Activated naive CD8-positive, alpha-beta T cell treated with anti-CD3 and anti-CD28 coated beads, Interleukin-2, amount 50 U/mL, for 24 hours (primary cell): Measurements from ENCODE around the gene TULP4.
A peak's percentile ranks its signal among the peaks of the same experiment; 100 is the strongest.

Experiments
- ATAC-seq: fragments of 150-1000 bp; cut with Tn5 transposase; one replicate; pipeline ENCODE4 v1.10.0; 2021
- DNase-seq: peaks from one replicate; pipeline ENCODE4 v3.0.0; 2021
- H3K27ac Mint-ChIP-seq: one replicate; pipeline ENCODE4 v1.8.0; 2021; ENCODE audit warnings: mild to moderate bottlenecking, mixed read lengths
- H3K27me3 Mint-ChIP-seq: one replicate; pipeline ENCODE4 v1.8.0; 2021; ENCODE audit warnings: mixed read lengths
- H3K36me3 Mint-ChIP-seq: one replicate; pipeline ENCODE4 v1.8.0; 2021; ENCODE audit warnings: low read depth, mixed read lengths
- H3K4me1 Mint-ChIP-seq: one replicate; pipeline ENCODE4 v1.8.0; 2021; ENCODE audit warnings: mixed read lengths
- H3K4me3 Mint-ChIP-seq: one replicate; pipeline ENCODE4 v1.8.0; 2021; ENCODE audit warnings: mild to moderate bottlenecking, moderate library complexity, mixed read lengths
- H3K9me3 Mint-ChIP-seq: one replicate; pipeline ENCODE4 v1.8.0; 2021; ENCODE audit warnings: mixed read lengths

TULP4 gene

GRCh38 chr6:158303210-158303731 is 9.0 kb upstream of the TULP4 start:
- no peaks in the 10 kb centered on the region for H3K27me3 Mint-ChIP-seq
- H3K36me3 Mint-ChIP-seq: peaks cover 12% of the 10 kb centered on the region
- ATAC-seq: no peak
- no peak overlapping the region for H3K4me3 Mint-ChIP-seq
- H3K4me1 Mint-ChIP-seq: no peaks in the 10 kb centered on the region
- DNase-seq: no peak
- peaks cover 3% of the 10 kb centered on the region for H3K9me3 Mint-ChIP-seq
- H3K27ac Mint-ChIP-seq: no peak overlapping the region

GRCh38 chr6:158304254-158304653 is 8.0 kb upstream of the TULP4 start:
- H3K4me1 Mint-ChIP-seq: no peaks in the 10 kb centered on the region
- H3K27ac Mint-ChIP-seq: no peak overlapping the region
- H3K4me3 Mint-ChIP-seq: no peak overlapping the region
- H3K36me3 Mint-ChIP-seq: peaks cover 6% of the 10 kb centered on the region
- no peak for ATAC-seq
- no peaks in the 10 kb centered on the region for H3K9me3 Mint-ChIP-seq
- no peaks in the 10 kb centered on the region for H3K27me3 Mint-ChIP-seq
- no peak for DNase-seq

- no peaks in the 10 kb centered on the region for H3K9me3 Mint-ChIP-seq
- no peak for ATAC-seq
- H3K27me3 Mint-ChIP-seq: no peaks in the 10 kb centered on the region
These were observed 2.5 kb upstream of the TULP4 start for GRCh38 chr6:158309814-158310213.

GRCh38 chr6:158311193-158311592 is 1.1 kb upstream of the TULP4 start:
- ATAC-seq: no peak
- Mint-ChIP-seq H3K36me3 (peaks cover 38% of the 10 kb centered on the region), H3K27me3 (no peaks in the 10 kb centered on the region), H3K27ac (no peak overlapping the region), H3K4me1 (peaks cover 4% of the 10 kb centered on the region), H3K9me3 (no peaks in the 10 kb centered on the region), H3K4me3 (no peak overlapping the region)
- DNase-seq: no peak

More at GRCh38 chr6:158309814-158310213, 2.5 kb upstream of the TULP4 start:
- peaks cover 29% of the 10 kb centered on the region for H3K36me3 Mint-ChIP-seq
- H3K27ac Mint-ChIP-seq: no peak overlapping the region
- H3K4me3 Mint-ChIP-seq: no peak overlapping the region
- DNase-seq: no peak
- peaks cover 4% of the 10 kb centered on the region for H3K4me1 Mint-ChIP-seq

GRCh38 chr6:158311626-158312025 is 639 bp upstream of the TULP4 start:
- H3K4me1 Mint-ChIP-seq: peaks cover 4% of the 10 kb centered on the region
- H3K9me3 Mint-ChIP-seq: no peaks in the 10 kb centered on the region
- DNase-seq (no peak), ATAC-seq (no peak)
- no peak overlapping the region for H3K27ac Mint-ChIP-seq
- H3K27me3 Mint-ChIP-seq: no peaks in the 10 kb centered on the region
- H3K4me3 Mint-ChIP-seq: no peak overlapping the region
- peaks cover 41% of the 10 kb centered on the region for H3K36me3 Mint-ChIP-seq

- Mint-ChIP-seq H3K27me3 (no peaks in the 10 kb centered on the region), H3K9me3 (no peaks in the 10 kb centered on the region), H3K27ac (no peak overlapping the region), H3K36me3 (peaks cover 42% of the 10 kb centered on the region), H3K4me1 (peaks cover 5% of the 10 kb centered on the region), H3K4me3 (no peak overlapping the region)
- no peak for ATAC-seq
- no peak for DNase-seq
These were observed 570 bp downstream of the TULP4 start for GRCh38 chr6:158312672-158313397.

- Mint-ChIP-seq H3K27me3 (no peaks in the 10 kb centered on the region), H3K36me3 (peaks cover 45% of the 10 kb centered on the region), H3K27ac (no peak overlapping the region), H3K4me1 (peaks cover 7% of the 10 kb centered on the region), H3K9me3 (no peaks in the 10 kb centered on the region), H3K4me3 (no peak overlapping the region)
- DNase-seq: no peak
- no peak for ATAC-seq
These were observed 1.7 kb downstream of the TULP4 start for GRCh38 chr6:158313989-158314388.

- DNase-seq (no peak), ATAC-seq (no peak)
- Mint-ChIP-seq H3K36me3 (peaks cover 45% of the 10 kb centered on the region), H3K27me3 (no peaks in the 10 kb centered on the region), H3K9me3 (no peaks in the 10 kb centered on the region), H3K27ac (no peak overlapping the region), H3K4me3 (no peak overlapping the region), H3K4me1 (peaks cover 11% of the 10 kb centered on the region)
These were observed 2.5 kb downstream of the TULP4 start for GRCh38 chr6:158314737-158315136.

- Mint-ChIP-seq H3K27me3 (no peaks in the 10 kb centered on the region), H3K36me3 (peaks cover 46% of the 10 kb centered on the region), H3K9me3 (no peaks in the 10 kb centered on the region), H3K4me1 (peaks cover 13% of the 10 kb centered on the region), H3K4me3 (no peak overlapping the region), H3K27ac (no peak overlapping the region)
- no peak for DNase-seq
- ATAC-seq: no peak
These were observed 3.8 kb downstream of the TULP4 start for GRCh38 chr6:158316022-158316421.

- ATAC-seq (no peak), DNase-seq (no peak)
- Mint-ChIP-seq H3K27me3 (no peaks in the 10 kb centered on the region), H3K9me3 (no peaks in the 10 kb centered on the region), H3K4me1 (peaks cover 50% of the 10 kb centered on the region), H3K4me3 (no peak overlapping the region), H3K27ac (peak overlapping the region; percentile 2), H3K36me3 (peaks cover 15% of the 10 kb centered on the region)
These were observed 9.7 kb downstream of the TULP4 start for GRCh38 chr6:158321960-158322359.

- no peaks in the 10 kb centered on the region for H3K9me3 Mint-ChIP-seq
- peaks cover 14% of the 10 kb centered on the region for H3K36me3 Mint-ChIP-seq
- H3K27ac Mint-ChIP-seq: peak overlapping the region; percentile 2
- peaks cover 54% of the 10 kb centered on the region for H3K4me1 Mint-ChIP-seq
- no peak for ATAC-seq
- no peak for DNase-seq
- no peak overlapping the region for H3K4me3 Mint-ChIP-seq
- no peaks in the 10 kb centered on the region for H3K27me3 Mint-ChIP-seq
These were observed 10.1 kb downstream of the TULP4 start for GRCh38 chr6:158322400-158322723.

- ATAC-seq (peak; percentile 46), DNase-seq (no peak)
- Mint-ChIP-seq H3K27me3 (no peaks in the 10 kb centered on the region), H3K27ac (no peak overlapping the region), H3K9me3 (no peaks in the 10 kb centered on the region), H3K4me1 (peaks cover 57% of the 10 kb centered on the region), H3K4me3 (no peak overlapping the region), H3K36me3 (peaks cover 12% of the 10 kb centered on the region)
These were observed 10.7 kb downstream of the TULP4 start for GRCh38 chr6:158322724-158323560.

GRCh38 chr6:158323561-158323958 is 11.3 kb downstream of the TULP4 start:
- H3K36me3 Mint-ChIP-seq: peaks cover 11% of the 10 kb centered on the region
- peak; percentile 21 for ATAC-seq
- no peaks in the 10 kb centered on the region for H3K27me3 Mint-ChIP-seq
- no peak overlapping the region for H3K27ac Mint-ChIP-seq
- no peak for DNase-seq
- H3K4me3 Mint-ChIP-seq: no peak overlapping the region
- H3K9me3 Mint-ChIP-seq: no peaks in the 10 kb centered on the region
- H3K4me1 Mint-ChIP-seq: peaks cover 61% of the 10 kb centered on the region

GRCh38 chr6:158324136-158324535 is 11.9 kb downstream of the TULP4 start:
- Mint-ChIP-seq H3K4me3 (no peak overlapping the region), H3K27me3 (no peaks in the 10 kb centered on the region), H3K27ac (no peak overlapping the region), H3K4me1 (peaks cover 64% of the 10 kb centered on the region), H3K36me3 (peaks cover 11% of the 10 kb centered on the region), H3K9me3 (no peaks in the 10 kb centered on the region)
- ATAC-seq (no peak), DNase-seq (no peak)

- Mint-ChIP-seq H3K27ac (no peak overlapping the region), H3K4me1 (peaks cover 53% of the 10 kb centered on the region), H3K9me3 (peaks cover 2% of the 10 kb centered on the region), H3K36me3 (peaks cover 6% of the 10 kb centered on the region), H3K27me3 (no peaks in the 10 kb centered on the region), H3K4me3 (no peak overlapping the region)
- ATAC-seq (no peak), DNase-seq (no peak)
These were observed 14.9 kb downstream of the TULP4 start for GRCh38 chr6:158327211-158327610.
